ENCODE measurements around the gene XXYLT1.

DNA sequence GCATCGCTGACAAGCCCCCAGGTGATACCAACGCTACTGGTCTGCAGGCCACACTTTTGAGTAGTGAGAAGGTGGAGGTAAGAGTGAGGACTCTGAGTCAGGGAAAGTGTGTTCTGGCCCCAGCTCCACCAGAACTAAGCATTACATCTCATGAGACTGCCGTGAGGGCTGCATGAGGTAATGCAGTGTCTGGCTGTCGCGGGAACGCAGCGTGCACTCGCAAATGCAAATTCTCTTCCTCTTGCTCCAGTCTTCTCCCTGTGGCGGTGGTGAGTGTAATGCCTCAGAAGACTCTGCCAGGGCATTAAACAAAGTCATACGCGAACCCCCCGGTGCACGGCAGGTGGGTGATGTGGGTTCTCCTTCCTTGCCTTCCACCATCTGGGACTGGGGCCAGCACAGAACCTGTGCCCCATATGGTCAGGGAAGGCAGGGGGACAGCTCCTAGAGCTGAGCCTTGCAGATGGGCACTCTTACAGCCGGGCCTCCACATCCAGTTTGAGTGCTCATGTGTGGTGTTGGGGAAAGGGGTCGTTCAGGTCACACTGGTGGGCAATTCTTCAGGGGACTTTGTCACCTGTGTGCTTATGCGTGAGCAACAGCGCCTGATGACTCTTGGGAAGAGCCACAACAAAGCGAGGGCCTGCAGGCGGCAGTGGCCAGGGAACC, 175.8 kb downstream of the XXYLT1 start:
- TF ChIP-seq OSR1 (CRISPR knock-in tag; IDR thresholded peaks at IDR 0.05): no peak
- TF ChIP-seq, protein P1, sequence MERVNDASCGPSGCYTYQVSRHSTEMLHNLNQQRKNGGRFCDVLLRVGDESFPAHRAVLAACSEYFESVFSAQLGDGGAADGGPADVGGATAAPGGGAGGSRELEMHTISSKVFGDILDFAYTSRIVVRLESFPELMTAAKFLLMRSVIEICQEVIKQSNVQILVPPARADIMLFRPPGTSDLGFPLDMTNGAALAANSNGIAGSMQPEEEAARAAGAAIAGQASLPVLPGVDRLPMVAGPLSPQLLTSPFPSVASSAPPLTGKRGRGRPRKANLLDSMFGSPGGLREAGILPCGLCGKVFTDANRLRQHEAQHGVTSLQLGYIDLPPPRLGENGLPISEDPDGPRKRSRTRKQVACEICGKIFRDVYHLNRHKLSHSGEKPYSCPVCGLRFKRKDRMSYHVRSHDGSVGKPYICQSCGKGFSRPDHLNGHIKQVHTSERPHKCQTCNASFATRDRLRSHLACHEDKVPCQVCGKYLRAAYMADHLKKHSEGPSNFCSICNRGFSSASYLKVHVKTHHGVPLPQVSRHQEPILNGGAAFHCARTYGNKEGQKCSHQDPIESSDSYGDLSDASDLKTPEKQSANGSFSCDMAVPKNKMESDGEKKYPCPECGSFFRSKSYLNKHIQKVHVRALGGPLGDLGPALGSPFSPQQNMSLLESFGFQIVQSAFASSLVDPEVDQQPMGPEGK (CRISPR knock-in tag; IDR thresholded peaks at IDR 0.05; ENCODE audit: borderline replicate concordance): no peak
- TF ChIP-seq, protein P2, sequence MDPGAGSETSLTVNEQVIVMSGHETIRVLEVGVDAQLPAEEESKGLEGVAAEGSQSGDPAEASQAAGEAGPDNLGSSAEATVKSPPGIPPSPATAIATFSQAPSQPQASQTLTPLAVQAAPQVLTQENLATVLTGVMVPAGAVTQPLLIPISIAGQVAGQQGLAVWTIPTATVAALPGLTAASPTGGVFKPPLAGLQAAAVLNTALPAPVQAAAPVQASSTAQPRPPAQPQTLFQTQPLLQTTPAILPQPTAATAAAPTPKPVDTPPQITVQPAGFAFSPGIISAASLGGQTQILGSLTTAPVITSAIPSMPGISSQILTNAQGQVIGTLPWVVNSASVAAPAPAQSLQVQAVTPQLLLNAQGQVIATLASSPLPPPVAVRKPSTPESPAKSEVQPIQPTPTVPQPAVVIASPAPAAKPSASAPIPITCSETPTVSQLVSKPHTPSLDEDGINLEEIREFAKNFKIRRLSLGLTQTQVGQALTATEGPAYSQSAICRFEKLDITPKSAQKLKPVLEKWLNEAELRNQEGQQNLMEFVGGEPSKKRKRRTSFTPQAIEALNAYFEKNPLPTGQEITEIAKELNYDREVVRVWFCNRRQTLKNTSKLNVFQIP (CRISPR knock-in tag; IDR thresholded peaks at IDR 0.05; ENCODE audit: borderline replicate concordance, low read depth): no peak
- no peak for TF ChIP-seq ZFP3 (CRISPR knock-in tag; IDR thresholded peaks at IDR 0.05)
- no peak for TF ChIP-seq ZFP30 (CRISPR knock-in tag; IDR thresholded peaks at IDR 0.05)
- TF ChIP-seq GLIS3 (CRISPR knock-in tag; IDR thresholded peaks at IDR 0.05): no peak
- TF ChIP-seq, protein P3, sequence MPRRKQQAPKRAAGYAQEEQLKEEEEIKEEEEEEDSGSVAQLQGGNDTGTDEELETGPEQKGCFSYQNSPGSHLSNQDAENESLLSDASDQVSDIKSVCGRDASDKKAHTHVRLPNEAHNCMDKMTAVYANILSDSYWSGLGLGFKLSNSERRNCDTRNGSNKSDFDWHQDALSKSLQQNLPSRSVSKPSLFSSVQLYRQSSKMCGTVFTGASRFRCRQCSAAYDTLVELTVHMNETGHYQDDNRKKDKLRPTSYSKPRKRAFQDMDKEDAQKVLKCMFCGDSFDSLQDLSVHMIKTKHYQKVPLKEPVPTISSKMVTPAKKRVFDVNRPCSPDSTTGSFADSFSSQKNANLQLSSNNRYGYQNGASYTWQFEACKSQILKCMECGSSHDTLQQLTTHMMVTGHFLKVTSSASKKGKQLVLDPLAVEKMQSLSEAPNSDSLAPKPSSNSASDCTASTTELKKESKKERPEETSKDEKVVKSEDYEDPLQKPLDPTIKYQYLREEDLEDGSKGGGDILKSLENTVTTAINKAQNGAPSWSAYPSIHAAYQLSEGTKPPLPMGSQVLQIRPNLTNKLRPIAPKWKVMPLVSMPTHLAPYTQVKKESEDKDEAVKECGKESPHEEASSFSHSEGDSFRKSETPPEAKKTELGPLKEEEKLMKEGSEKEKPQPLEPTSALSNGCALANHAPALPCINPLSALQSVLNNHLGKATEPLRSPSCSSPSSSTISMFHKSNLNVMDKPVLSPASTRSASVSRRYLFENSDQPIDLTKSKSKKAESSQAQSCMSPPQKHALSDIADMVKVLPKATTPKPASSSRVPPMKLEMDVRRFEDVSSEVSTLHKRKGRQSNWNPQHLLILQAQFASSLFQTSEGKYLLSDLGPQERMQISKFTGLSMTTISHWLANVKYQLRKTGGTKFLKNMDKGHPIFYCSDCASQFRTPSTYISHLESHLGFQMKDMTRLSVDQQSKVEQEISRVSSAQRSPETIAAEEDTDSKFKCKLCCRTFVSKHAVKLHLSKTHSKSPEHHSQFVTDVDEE (CRISPR knock-in tag; IDR thresholded peaks at IDR 0.05): no peak
- no peak for TF ChIP-seq ESRRG (CRISPR knock-in tag; IDR thresholded peaks at IDR 0.05)
- TF ChIP-seq BACH2 (CRISPR knock-in tag; IDR thresholded peaks at IDR 0.05; ENCODE audit: borderline replicate concordance): no peak
- no peak for TF ChIP-seq ZNF8 (CRISPR knock-in tag; IDR thresholded peaks at IDR 0.05)
- TF ChIP-seq, protein P4, sequence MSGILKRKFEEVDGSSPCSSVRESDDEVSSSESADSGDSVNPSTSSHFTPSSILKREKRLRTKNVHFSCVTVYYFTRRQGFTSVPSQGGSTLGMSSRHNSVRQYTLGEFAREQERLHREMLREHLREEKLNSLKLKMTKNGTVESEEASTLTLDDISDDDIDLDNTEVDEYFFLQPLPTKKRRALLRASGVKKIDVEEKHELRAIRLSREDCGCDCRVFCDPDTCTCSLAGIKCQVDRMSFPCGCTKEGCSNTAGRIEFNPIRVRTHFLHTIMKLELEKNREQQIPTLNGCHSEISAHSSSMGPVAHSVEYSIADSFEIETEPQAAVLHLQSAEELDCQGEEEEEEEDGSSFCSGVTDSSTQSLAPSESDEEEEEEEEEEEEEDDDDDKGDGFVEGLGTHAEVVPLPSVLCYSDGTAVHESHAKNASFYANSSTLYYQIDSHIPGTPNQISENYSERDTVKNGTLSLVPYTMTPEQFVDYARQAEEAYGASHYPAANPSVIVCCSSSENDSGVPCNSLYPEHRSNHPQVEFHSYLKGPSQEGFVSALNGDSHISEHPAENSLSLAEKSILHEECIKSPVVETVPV (CRISPR knock-in tag; IDR thresholded peaks at IDR 0.05): no peak
- TF ChIP-seq ARNTL (CRISPR knock-in tag; IDR thresholded peaks at IDR 0.05; ENCODE audit: borderline replicate concordance, low read depth): no peak
- TF ChIP-seq RARB (CRISPR knock-in tag; IDR thresholded peaks at IDR 0.05): no peak
